ENCODE measurements around the gene TTC39B.
"Not testable (repeated sequence)": the region's sequence is repeated elsewhere in the genome, so short reads cannot be mapped to it uniquely, and the experiment has no call there.

The TTC39B gene

GRCh38 chr9:15262581-15262980 lies 44.4 kb downstream of the TTC39B start:
- no peak for FAIRE-seq

GRCh38 chr9:15256426-15256825 lies 50.6 kb downstream of the TTC39B start:
- no peak for FAIRE-seq

DNA sequence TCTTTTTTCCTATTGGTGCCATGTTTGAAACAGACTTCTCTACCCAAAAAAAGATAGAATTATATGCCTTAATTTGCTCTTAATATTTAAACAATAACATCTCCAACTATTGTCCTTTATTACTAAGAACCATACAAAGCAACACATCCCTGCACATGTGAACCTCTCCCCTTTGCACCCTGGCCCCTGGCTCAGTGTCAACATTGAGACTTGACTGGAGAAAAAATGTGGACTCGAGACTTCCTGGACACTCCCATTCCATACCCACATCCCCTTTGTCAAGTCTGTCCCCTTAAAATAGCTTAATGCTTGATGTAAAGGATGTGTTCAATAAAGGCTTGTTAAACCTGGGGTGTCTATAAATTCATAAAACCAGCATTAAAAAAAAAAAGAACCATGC lies 53.2 kb downstream of the TTC39B start:
- FAIRE-seq = no peak

DNA sequence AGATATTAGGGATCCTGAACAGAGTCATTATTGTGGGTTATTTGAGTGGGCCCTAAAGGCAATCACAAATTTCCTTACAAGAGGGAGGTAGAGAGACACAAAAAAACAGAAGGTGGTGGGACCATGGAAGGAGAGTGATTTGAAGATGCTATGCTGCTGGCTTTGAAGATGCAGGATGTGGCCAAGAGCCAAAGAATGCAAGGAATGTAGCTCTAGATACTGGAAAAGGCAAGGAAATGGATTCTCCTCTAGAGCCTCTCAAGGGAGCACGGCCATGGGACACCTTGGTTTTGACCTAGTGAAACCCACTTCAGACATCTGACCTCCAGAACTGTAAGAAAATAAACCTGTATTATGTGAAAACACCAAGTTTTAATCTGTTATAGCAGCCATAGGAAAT lies 53.8 kb downstream of the TTC39B start:
- no peak for FAIRE-seq

GRCh38 chr9:15249981-15250380 lies 57.0 kb downstream of the TTC39B start:
- FAIRE-seq = no peak

- no peak for FAIRE-seq
Measured at GRCh38 chr9:15249042-15249818, 57.8 kb downstream of the TTC39B start.

DNA sequence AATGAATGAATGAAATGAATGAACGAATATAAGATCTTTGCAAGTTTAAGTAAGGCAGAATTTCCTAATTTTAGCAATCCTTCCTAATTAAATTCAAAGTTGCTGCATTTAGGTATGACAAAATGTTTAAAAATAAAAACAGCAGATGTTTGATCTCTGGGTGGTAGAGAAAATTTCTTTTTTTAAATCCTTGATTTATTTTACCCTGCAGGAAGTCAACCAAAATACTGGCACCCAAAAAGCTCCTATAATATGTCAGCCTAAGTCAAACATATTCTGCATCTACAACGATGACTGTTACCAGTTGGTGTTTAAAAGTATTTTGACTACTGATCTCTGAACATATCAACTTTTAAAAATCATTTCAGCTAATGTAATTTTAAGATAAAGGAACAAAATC lies 58.4 kb downstream of the TTC39B start:
- FAIRE-seq = no peak

DNA sequence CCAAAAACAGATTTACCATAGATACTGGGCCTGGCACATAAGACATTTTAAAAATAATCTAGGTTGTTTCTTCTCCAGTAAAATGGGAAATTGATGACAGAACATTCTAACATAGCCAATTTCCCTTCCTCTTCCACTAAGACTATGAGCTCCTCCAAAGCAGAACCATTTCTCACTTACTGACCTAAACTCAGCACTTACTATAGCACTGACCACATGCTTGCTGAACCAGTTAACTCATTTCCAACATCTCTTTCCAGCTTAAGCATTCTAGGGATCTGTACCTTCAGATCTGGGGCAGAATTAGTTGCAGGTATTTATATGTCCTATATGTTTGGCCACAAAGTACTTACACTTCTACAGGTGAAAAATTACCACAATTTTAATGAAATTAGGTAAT lies 58.9 kb downstream of the TTC39B start:
- FAIRE-seq = no peak

DNA sequence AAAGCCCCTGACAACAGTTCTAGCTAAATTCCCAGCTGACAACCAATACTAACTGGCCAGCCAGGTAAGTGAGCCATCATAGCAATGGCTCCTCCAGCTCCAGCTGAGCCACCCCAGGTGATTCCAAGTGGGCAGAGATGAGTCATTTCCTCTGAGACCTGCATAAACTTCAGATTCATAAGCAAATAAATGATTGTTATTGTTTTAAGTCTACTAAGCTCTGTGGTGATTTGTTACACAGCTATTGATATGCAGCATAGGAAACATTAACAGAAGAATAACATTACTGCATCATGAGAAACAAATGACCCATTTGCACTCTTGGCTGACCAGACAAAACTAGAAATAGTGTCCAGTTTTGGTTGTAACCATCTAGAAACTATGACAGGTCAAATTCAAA lies 60.3 kb downstream of the TTC39B start:
- FAIRE-seq = no peak

- FAIRE-seq = no peak
Measured at GRCh38 chr9:15246243-15246642, 60.8 kb downstream of the TTC39B start.

DNA sequence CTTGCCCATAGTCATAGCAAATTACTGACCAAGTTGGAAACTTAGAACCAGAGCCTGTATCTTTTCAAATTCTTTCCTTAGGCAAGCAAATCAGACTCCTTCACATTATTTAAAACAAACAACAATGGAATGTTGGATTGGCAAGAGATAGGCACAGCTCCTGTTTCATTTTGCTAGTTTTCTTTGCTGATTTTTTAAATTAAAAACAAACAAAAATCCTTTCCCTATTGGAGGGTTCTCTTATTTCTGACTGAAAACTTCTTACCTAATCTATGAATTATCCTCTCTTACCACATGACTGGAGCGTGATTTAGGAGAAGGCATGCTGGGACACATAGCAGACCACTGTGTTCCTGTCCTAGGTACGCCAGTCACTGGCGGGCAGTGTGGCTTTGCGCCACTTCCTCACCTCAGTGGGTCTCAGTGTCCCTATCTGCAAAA lies 63.0 kb downstream of the TTC39B start:
- no peak for FAIRE-seq

DNA sequence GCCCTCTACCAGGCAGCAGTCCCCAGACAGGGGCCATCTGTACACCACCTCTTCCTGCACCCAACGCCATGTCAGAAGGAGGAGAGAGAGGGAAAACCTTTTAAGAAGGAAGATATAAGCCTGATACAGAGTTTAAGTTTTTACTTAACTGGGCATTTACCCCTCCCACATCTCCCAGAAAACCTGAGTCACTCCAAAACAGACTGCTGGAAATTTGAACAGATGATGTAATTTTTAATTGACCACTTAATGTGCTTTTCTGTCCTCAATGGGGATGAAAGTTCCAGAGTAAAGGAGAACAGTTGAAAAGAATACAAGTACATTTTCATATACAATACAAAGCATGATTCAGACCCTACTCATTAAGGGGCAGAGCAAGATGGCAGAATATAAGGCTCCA lies 63.9 kb downstream of the TTC39B start:
- FAIRE-seq = no peak

GRCh38 chr9:15240927-15241326 lies 66.1 kb downstream of the TTC39B start:
- no peak for FAIRE-seq

DNA sequence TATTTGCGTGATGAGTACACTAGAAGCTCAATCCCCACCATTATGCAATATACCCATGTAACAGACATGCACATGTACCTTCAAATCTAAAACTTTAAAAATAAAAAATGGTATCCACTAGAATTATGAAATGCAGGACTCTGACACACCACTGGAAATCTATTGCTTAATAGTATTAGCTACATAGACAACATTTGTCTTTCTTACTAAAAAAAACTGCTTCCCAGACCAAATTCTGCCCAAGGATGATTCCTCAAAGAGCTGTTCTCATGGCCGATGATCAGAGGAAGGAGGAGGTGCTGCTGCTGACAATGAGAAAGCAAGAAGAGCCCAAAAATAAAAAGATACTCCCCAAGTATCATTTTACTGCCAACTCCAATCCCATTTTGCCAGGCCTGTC lies 67.2 kb downstream of the TTC39B start:
- FAIRE-seq = no peak

DNA sequence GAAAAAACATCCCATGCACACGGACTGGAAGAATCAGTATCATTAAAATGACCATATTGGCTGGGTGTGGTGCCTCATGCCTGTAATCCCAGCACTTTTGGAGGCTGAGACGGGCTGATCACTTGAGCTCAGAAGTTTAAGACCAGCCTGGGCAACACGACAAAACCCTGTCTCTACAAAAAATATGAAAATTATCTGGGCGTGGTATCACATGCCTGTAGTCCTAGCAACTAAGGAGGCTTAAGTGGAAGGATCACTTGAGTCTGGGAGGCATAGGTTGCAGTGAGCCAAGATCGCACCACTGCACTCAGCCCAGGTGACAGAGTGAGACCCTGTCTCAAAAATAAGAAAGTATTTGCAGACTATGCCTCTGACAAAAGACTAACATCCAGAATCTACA lies 68.4 kb downstream of the TTC39B start:
- no peak for FAIRE-seq

GRCh38 chr9:15235658-15236057 lies 71.4 kb downstream of the TTC39B start:
- FAIRE-seq = peak; percentile 36

DNA sequence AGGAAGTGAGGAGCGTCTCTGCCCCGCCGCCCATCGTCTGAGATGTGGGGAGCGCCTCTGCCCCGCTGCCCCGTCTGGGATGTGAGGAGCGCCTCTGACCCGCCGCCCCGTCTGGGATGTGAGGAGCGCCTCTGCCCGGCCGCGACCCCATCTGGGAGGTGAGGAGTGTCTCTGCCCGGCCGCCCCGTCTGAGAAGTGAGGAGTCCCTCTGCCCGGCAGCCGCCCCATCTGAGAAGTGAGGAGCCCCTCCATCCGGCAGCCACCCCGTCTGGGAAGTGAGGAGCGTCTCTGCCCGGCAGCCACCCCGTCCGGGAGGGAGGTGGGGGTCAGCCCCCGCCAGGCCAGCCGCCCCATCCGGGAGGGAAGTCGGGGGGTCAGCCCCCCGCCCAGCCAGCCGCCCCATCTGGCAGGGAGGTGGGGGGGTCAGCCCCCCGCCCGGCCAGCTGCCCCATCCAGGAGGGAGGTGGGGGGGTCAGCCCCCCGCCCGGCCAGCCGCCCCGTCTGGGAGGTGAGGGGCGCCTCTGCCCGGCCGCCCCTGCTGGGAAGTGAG lies 73.0 kb downstream of the TTC39B start:
- not testable (repeated sequence) for FAIRE-seq

DNA sequence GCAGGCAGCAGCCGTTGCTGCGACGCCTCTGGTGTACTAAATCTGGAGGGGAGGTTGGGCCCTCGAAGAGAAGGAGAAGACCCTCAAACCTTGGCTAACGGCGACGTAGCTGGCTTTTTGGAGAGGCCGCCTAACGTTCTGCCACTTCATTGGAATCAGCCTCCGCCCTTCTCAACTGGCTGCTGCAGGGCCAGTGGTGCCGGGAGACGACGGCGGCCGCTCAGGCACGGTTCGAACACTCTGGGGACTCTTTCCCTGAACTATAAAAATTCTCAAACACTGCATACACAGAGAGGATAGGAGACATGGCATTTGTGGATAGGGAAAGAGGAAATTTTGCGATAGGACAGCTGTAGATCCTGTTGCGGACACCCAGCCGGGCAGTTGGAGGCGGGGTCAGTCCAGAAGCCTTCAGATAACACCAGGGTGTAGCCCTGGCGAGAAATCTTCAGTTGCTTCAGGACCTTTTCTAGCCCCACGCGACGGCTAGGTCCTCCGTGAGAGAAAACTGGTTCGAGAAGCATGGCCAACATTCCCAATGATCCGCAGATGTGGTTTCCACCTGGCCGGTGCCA lies 74.2 kb downstream of the TTC39B start:
- FAIRE-seq = not testable (repeated sequence)

DNA sequence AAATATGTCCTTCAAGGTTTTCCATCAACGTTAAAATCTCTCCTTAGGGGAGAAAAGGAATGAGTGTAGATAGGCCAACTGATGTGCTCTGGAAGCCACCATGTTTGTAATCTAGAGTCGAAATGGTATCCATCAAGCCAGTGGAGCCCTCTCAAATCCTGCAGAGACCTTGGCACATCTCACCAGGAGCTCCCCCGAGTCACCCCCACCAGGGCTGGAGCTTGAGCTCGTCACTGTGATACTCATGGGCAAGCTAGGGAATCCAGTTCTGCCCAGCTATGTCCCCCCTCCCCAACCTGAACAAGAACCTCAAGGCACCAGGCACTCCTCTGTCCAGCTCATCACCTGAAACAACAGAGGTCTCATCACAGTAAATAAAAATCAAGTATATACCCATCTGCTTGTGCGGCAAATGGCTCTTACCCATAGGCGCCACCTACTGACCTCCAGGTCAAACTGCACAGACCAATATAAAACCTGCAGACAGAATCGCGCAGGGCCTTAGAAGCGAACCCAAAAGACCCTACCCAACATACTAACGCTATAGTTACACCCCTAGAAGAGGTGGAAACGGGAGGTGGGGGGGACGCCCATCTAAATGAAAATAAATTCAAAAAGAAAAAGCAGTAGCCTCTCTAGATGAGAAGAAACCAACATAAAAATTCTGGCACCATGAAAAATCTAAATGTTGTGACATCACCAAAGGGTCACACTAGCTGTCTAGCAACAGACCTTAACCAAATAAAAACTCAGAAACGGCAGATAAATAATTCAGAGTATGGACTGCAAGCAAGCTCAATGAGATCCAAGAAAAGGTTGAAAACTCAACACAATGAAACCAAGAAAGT lies 75.0 kb downstream of the TTC39B start:
- no peak for FAIRE-seq

GRCh38 chr9:15229409-15229808 lies 77.6 kb downstream of the TTC39B start:
- no peak for FAIRE-seq

GRCh38 chr9:15227491-15227890 lies 79.5 kb downstream of the TTC39B start:
- FAIRE-seq = no peak

DNA sequence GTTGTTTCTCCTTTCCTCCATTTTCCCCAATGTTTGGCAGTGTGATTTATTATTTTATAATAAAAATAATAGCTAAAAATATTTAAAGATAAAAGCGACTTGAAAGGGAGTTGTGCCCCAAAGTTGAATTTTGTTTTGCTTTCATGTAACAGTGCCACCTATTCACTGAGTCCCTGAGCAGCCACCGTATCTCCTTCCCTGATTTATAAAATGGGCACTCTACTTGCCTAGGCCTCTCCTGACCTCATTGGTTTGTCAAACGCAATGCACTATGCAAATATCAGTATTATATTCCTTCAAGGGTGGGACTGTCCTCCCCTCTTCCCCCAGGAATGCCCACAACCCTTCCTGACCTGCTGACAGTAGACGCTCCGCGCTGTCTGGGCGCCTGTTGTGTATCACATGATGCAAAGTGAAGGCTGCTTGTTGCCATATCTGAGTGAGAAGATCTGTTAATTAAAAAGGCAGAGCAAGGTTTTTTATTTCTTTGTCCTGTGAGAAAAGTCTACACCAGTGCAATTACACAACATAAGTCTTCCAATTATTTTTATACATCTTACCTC lies 81.4 kb downstream of the TTC39B start:
- no peak for FAIRE-seq

GRCh38 chr9:15222313-15222712 lies 84.7 kb downstream of the TTC39B start:
- no peak for FAIRE-seq

All from colon (tissue), 2 donors.